ENCODE data around the gene TPRG1L.

DNA sequence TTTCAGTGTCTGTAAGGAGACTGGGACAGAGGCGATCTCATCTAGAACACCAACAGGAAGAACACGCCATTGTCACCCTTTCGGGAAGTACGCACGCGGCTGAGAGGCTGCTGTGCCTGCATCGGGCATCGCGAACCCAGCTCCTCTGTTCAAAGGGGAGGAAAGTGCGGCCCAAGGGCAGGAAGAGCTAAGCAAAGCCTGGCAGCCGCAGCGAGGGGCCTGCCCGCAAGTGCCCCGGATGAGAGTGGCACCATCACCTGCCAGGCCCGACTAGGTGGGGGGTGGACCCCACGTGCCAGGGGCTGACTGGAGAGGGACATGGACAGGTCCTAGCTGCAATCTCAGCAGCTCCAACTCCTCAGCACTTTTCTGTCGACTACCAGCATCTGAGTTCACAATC lies 7.5 kb downstream of the TPRG1L start:
- TF ChIP-seq CTCF (IDR thresholded peaks at IDR 0.05) (no peak), POLR2A (IDR thresholded peaks at IDR 0.05) (no peak), EP300 (IDR thresholded peaks at IDR 0.05) (no peak)

Measured in upper lobe of left lung (tissue), 4 donors.